Liver (tissue), 3 donors: ENCODE results near the gene ZDBF2.

Experiments
- ATF3 ChIP-seq: IDR thresholded peaks from 2 replicates; pipeline ENCODE4 v1.6.1; 2016; ENCODE audit warnings: antibody characterized with exemption
- CTCF ChIP-seq: fragments of 150-350 bp; IDR thresholded peaks from 2 replicates; pipeline ENCODE4 v1.5.1; 2017; ENCODE audit warnings: improper control_type of control experiment, low read depth, low read length; ENCODE audit not compliant: missing input control
- GABPA ChIP-seq, 2 donors: IDR thresholded peaks in 1 of 2; conservative IDR thresholded peaks in 1 of 2; 2 replicates each; pipeline ENCODE4 v1.6.1; 2016; ENCODE audit warnings: antibody characterized with exemption in 2 of 2, mild to moderate bottlenecking in 1 of 2, moderate library complexity in 1 of 2
- HNF4G ChIP-seq: IDR thresholded peaks from 2 replicates; pipeline ENCODE4 v1.6.1; 2016; ENCODE audit warnings: antibody characterized with exemption
- MAX ChIP-seq: IDR thresholded peaks from 2 replicates; pipeline ENCODE4 v1.6.1; 2016; ENCODE audit warnings: antibody characterized with exemption
- RAD21 ChIP-seq, 2 donors: IDR thresholded peaks; 2 replicates each; pipeline ENCODE4 v1.6.1; 2016; ENCODE audit warnings: antibody characterized with exemption in 2 of 2, mild to moderate bottlenecking in 2 of 2
- RXRA ChIP-seq, 2 donors: IDR thresholded peaks; 2 replicates each; pipeline ENCODE4 v1.6.1; 2017 to 2018; ENCODE audit warnings: antibody characterized with exemption in 2 of 2, mild to moderate bottlenecking in 1 of 2
- SP1 ChIP-seq: IDR thresholded peaks from 2 replicates; pipeline ENCODE4 v1.6.1; 2018; ENCODE audit warnings: antibody characterized with exemption, mild to moderate bottlenecking
- TAF1 ChIP-seq: conservative IDR thresholded peaks from 2 replicates; pipeline ENCODE4 v1.6.1; 2016; ENCODE audit warnings: antibody characterized with exemption, mild to moderate bottlenecking
- ZBTB33 ChIP-seq: IDR thresholded peaks from 2 replicates; pipeline ENCODE4 v1.6.1; 2016; ENCODE audit warnings: antibody characterized with exemption
- TF ChIP-seq, protein P1 (sequence below): IDR thresholded peaks from 2 replicates; pipeline ENCODE4 v1.6.1; 2016; ENCODE audit warnings: antibody characterized with exemption, mild to moderate bottlenecking
- donor health status: healthy.
- donor health status: healthy.

DNA sequence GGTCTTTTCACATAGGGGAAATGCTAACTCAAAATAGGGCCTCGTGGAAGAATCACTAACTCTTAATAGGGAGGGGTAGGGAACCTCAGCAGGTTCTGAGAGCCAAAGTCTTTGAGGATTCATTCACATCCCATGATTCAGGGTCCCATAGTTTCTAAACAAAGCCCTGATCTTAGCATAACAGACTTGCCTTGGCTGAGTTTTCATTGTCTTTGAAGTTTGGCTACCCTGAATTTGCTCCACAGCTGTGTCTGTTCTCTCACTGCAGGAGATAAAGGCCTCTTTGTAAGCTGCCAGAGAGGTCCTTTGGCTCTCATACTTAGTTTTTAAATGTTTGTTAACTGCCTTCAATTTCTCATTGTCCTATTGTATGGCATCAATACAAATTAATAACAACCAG, 54.5 kb downstream of the ZDBF2 start:
- TF ChIP-seq MAX (no peak), CTCF (no peak), ATF3 (no peak), RAD21 (IDR thresholded peaks at IDR 0.05) (no peak), GABPA (IDR thresholded peaks at IDR 0.05 in 1 of 2, conservative IDR thresholded peaks at IDR 0.05 in 1 of 2) (no peak), ZBTB33 (no peak), TAF1 (no peak), SP1 (no peak), RXRA (IDR thresholded peaks at IDR 0.05) (no peak), HNF4G (no peak)
- TF ChIP-seq, protein P1, sequence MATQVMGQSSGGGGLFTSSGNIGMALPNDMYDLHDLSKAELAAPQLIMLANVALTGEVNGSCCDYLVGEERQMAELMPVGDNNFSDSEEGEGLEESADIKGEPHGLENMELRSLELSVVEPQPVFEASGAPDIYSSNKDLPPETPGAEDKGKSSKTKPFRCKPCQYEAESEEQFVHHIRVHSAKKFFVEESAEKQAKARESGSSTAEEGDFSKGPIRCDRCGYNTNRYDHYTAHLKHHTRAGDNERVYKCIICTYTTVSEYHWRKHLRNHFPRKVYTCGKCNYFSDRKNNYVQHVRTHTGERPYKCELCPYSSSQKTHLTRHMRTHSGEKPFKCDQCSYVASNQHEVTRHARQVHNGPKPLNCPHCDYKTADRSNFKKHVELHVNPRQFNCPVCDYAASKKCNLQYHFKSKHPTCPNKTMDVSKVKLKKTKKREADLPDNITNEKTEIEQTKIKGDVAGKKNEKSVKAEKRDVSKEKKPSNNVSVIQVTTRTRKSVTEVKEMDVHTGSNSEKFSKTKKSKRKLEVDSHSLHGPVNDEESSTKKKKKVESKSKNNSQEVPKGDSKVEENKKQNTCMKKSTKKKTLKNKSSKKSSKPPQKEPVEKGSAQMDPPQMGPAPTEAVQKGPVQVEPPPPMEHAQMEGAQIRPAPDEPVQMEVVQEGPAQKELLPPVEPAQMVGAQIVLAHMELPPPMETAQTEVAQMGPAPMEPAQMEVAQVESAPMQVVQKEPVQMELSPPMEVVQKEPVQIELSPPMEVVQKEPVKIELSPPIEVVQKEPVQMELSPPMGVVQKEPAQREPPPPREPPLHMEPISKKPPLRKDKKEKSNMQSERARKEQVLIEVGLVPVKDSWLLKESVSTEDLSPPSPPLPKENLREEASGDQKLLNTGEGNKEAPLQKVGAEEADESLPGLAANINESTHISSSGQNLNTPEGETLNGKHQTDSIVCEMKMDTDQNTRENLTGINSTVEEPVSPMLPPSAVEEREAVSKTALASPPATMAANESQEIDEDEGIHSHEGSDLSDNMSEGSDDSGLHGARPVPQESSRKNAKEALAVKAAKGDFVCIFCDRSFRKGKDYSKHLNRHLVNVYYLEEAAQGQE, result no peak
